GM19239 (cell line): ENCODE measurements around the gene TMEM120B.
"Not testable (repeated sequence)": the region's sequence is repeated elsewhere in the genome, so short reads cannot be mapped to it uniquely, and the experiment has no call there.

Source experiments
- DNase-seq: peaks from one replicate; pipeline ENCODE4 v3.0.0; 2011; ENCODE audit warnings: low spot score; ENCODE audit not compliant: insufficient read length
- FAIRE-seq: peaks from 2 replicates; lab custom pipeline; 2011; peaks lifted over from hg19 to GRCh38; lab: Jason Lieb, UNC

The TMEM120B gene

DNA sequence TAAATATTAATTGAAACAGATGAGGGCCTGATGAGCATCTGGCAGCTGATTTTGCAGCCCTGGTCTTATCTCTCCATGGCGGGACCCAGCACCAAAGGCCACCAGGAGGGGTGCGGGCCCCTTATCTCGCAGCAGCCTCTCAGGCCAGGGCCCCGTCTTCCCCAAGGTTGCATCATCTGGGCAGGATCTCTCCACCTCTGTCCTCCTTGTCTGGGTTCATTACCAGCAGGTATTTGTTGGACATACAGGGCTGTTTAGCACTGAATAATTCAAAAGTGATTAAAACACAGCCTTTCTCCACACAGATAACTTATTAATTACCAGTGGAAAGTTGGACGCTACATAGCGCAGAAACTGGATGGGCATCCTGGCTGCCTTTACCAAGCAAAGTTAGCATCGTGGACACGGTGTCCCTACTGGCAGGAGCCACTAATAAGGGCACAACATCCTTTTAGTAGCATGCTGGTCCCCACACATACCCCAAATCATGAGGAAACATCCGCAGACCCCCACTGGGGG lies 25.8 kb downstream of the TMEM120B start:
- FAIRE-seq (no peak), DNase-seq (no peak)

DNA sequence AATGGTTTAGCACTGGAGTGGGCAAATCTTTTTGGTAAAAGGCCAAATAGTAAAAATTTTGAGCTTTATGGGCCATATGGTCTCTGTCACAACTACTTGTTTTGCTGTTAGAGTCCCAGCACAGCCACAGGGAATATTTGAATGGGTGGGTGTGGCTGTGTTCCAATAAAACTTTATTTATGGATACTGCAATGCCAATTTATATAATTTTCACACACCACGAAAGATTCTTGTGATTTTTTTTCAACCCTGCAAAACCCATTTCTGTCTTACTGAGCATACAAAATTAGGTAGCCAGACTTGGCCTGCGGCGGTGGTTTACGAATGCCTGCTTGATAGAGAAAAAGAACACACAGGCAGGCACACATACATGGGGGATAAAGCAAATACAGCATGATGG lies 28.3 kb downstream of the TMEM120B start:
- FAIRE-seq, result no peak
- DNase-seq, result no peak

DNA sequence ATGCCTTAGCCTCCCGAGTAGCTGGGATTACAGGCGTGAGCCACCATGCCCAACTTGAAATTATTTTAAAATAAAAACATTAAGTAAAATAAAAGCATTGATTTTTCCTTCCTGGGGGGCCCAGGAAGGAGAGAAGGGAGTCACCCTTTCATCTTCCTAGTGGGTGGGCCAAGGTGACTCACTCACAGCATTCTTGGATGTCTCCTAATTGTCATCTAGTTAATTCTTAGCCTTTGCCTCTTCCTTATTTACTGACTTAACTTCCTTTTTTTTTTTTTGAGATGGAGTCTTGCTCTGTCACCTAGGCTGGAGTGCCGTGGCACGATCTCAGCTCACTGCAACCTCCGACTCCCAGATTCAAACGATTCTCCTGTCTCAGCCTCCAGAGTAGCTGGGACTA lies 29.2 kb downstream of the TMEM120B start:
- DNase-seq (no peak), FAIRE-seq (no peak)

DNA sequence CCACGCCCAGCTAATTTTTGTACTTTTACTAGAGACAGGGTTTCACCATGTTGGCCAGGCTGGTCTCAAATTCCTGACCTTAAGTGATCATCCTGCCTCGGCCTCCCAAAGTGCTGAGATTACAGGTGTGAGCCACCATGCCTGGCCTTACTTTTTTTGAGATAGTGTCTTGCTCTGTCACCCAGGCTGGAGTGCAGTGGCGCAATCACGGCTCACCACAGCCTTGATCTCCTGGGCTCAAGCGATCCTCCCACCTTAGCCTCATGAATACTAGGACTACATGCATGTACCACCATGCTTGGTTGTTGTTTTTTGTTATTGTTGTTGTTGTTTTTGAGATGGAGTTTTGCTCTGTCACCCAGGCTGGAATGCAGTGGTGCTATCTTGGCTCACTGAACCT lies 33.0 kb downstream of the TMEM120B start:
- not testable (repeated sequence) for FAIRE-seq, DNase-seq

DNA sequence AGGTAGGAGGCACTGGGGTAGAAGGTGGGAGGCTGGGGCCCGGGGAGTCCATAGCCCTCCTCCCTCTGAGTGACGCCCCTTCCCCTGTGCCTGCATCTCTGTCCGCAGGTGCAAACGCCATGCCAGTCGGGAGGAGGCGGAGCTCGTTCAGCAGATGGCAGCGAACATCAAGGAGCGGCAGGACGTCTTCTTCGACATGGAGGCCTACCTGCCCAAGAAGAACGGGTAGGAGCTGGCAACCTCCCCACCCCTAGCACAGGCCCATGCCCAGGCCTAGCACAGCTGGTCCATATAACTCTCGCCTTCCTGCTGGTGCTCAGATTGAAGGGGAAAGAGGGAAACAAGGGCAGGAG lies 35.6 kb downstream of the TMEM120B start:
- no peak for FAIRE-seq
- DNase-seq, result no peak

DNA sequence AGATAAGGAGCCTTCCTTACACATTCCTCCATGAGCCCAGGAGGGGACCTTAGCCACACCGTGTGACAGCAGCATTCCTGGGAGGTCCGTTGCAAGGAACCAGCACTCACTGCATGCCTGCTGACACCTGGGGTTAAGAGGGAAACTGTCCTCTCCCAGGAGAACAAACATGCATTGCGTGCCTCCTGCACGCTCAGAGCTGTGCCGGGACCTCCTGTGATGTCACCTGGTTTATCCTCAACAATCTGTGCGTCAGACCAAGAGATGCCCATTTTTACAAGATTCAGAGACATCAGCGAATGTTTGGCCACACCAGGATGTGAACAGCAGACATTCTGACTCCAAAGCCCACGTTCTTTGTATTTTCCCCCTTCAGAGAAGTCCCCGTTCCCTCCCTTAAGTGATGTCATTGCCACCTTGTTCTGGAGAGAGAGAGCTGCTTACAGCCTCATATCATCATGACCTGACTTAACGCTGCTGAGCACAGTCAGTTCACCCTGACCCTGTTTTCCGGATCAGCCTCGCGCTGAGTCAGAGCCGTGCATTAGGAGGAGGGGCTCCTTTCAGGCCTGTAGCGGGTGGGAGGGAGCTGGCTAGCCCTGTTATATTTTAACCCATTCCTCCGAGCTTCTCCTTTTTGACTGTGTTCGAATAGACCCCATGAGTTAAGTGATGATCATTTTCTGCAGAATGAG lies 36.2 kb downstream of the TMEM120B start:
- DNase-seq, result no peak
- peak; percentile 42 for FAIRE-seq

DNA sequence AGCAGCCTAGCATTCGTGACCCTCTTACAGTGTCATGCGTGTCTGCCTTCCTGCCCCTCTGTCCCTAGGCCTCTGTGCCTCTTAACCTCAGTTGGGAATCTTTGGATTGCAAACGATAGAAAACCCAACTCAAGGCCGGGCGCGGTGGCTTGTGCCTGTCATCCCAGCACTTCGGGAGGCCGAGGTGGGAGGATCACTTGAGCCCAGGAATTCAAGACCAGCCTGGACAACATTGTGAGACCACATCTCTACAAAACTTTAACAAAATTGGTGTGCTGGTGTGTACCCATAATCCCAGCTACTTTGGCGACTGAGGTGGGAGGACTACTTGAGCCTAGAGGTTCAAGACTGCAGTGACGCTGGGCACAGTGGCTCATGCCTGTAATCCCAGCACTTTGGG lies 36.7 kb downstream of the TMEM120B start:
- no peak for DNase-seq
- no peak for FAIRE-seq

DNA sequence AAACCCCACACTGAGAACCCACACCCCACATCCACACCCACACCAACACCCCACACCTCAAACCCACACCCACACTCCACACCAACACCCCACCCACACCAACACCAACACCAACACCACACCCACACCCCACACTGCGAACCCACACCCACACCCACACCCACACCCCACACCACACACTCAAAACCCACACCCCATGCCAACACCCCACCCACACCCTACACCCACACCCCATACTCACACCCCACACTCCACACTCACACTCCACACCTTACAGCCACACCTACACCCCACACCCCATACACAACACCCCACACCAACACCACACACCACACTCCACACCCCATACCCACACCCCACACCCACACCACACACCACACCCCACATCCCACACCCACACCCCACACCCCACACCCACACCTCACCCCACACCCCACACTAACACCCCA lies 38.0 kb downstream of the TMEM120B start:
- DNase-seq (no peak), FAIRE-seq (no peak)

DNA sequence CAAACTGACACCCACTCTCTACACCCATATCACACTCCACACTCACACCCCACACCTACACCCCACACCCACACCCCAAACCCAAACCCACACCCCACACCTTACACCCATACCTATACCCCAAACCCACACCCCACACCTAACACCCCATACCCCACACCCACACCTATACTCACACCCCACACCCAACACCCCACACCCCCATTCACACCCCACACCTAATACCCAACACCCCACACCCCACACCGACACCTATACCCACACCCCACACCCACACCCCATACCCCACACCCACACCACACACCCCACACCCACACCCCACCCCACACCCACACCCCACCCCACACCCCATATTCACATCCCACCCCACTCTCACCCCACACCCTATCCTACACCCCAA lies 38.5 kb downstream of the TMEM120B start:
- FAIRE-seq (no peak), DNase-seq (no peak)

DNA sequence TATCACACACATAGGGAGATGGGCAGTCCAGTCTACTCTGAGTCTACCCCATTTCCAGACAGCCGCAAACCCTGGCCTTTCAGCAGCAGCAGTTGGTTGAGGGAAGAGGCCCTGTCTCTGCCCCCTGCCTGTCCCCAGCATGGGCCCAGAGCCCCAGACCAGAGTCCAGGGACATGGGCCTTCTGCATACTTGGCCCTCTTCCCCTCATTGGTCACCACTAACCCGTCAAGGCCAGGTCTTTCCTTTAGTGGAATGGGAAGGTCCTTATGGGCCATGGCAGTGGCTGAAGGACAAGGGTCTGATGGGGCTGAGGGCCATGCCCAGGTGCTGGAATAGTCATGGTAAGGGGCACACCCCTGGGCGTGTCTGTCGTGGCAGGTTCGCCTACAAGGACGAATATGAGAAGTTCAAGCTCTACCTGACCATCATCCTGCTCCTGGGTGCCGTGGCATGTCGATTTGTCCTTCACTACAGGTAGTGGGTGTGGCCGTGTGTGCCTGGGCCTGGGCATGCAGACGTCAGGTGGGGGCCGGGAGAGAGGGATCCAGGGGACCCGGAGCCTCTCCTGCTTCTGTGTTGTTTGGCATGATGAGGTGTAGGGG lies 39.3 kb downstream of the TMEM120B start:
- FAIRE-seq (no peak), DNase-seq (no peak)

DNA sequence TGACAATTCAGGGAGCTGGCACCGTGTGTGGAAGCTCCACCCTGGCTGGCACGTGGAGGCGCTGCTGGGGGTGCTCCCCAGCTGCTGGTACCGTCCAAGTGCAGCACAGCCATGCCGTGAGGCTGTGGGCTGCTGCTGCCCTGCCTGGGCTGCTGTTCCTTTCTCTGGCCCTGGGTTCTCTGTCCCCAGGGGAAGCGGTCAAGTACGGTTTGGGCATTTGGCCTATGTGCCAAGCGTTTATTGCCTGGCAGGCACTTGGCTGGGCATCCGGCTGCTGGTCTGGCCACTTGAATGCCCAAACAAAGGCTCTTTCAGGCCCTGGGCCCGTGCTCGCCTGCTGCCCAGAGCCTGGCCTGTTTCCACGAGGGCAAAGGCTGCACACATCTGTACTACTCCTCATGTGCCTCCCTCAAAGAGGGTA lies 41.3 kb downstream of the TMEM120B start:
- FAIRE-seq (no peak), DNase-seq (no peak)

DNA sequence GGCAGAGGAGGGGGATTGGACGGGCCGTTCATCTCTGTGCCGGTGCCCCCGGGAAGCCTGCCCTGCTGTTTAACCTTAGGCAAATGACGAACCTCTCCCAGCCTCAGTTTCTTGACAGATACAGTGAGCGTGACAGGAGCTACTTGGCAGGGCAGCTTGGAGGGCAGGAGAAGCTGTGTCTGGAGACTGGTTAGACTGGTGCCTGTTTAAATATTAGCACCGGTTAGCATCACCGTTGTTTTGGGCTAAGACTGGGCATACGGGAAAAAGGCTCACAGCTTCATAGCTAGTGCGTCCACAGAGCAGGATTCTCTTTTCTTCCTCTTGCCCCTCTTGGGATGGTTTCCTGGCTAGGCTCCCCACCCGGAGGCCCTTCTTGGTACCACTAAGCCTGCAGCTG lies 42.3 kb downstream of the TMEM120B start:
- no peak for FAIRE-seq
- no peak for DNase-seq

DNA sequence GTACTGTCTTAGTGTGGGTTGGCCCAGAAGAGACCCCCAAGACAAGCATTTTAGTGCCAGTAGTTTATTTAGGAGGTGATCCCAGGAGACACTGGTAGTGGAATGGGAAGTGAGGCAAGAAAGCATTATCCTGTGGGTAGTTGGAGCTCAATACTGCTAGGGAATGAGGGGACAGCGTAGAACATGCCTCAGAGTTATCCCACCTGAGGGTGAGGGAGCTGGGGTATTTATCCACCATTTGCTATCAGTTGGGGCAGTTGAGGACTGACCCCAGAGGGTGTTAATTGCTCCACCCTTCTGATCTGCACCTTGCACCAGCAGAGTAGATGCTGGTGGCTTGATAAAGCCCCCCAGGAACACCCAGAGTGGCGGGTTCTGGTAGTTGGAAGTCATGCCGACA lies 43.0 kb downstream of the TMEM120B start:
- FAIRE-seq (no peak), DNase-seq (no peak)

DNA sequence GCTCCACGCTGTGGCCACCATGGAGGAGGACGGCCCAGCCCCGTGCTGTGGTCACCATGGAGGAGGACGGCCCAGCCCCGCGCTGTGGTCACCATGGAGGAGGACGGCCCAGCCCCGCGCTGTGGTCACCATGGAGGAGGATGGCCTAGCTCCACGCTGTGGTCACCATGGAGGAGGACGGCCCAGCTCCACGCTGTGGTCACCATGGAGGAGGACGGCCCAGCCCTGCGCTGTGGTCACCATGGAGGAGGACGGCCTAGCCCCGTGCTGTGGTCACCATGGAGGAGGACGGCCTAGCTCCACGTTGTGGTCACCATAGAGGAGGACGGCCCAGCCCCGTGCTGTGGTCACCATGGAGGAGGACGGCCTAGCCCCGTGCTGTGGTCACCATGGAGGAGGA lies 46.0 kb downstream of the TMEM120B start:
- not testable (repeated sequence) for DNase-seq, FAIRE-seq

DNA sequence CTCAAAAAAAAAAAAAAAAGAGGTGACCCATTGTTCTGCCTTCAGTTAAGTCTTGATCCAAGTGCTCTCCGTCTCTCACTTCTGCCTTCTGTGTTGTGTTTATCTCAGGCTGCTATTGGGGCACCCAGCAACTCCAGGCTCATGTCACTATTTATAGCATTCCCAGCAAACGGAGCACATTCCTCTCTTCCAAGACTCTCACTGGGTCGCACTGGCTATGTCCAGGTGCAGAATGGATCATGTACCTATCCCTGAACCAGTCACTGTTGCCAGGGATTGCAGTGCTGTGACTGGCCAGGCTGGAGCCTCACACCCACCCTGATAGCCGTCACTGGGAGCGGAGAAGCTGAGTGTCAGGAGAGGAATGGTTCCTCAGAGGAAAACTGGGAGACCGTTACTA lies 49.7 kb downstream of the TMEM120B start:
- no peak for FAIRE-seq

DNA sequence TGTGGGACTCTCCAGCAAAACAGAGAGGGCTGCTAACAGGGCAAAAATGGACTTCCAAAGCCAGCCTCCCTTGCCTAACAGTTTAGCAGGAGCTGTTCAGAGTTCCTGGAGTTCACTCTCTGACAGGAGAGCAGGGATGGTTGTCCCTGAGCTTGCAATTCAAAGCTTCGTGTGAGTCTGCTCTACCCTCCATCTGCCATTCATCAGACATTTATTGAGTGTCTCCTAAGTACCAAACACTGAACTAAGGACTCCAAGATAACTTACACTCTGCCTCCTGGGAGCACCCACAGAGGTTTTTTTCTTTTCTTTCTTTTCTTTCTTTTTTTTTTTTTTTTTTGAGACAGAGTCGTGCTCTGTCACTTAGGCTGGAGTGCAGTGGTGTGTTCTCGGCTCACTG lies 52.3 kb downstream of the TMEM120B start:
- FAIRE-seq (no peak), DNase-seq (no peak)

More for the DNA sequence above, 49.7 kb downstream of the TMEM120B start:
- no peak for DNase-seq

DNA sequence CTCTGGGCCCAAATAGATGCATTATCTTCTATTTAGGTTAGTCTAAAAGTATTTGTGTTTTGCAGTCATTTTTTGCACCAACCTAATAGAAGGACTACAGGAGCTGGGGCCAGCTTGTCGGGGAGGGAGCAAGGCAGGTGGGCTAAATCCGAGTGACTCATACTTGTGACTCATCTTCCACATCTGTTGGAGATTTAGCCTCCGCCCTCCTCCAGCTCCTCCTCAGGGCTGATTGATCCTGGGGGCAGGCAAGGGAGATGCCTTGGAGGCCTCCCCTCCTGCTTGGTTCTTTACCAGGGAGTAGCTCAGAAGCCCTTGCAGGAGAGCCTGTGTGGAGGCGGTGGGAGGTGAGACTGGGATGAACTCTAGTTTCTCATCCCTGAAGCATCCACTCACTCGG lies 53.0 kb downstream of the TMEM120B start:
- DNase-seq, result no peak
- no peak for FAIRE-seq

DNA sequence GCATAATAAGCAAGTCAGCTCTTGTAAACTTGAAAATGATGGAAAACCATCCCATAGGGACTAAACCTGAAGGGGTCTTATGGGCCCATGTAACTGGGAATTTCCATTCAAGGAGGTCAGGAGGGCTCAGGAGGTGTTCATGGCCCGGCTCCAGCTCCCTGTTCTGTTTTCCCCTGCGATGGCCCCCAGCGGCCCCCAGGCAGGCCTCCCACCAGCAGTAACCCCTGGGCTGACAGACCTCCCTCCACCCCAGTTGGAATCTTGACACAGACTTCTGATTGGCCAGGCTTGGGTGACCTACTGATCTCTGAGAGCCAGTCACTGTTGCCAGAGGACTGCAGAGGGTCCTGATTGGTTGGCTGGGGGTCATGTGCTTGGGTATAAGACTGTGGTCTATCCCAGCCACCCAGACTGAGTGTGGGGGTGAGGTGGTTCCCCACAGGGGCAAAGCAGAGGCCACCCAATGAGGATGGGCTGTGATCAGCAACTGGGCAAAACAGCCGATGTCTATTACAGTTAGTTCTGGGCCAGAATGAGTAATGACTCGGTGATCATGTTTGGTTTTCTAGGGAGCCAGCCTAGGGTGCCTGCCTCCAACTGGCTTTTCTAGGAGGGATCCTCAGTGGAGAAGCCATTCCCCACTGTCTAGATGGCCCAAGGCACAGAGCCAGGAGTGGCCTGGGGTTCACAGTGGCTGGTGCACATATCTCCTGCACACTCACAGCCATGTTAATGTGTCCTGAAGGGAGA lies 53.9 kb downstream of the TMEM120B start:
- FAIRE-seq, result no peak
- no peak for DNase-seq

DNA sequence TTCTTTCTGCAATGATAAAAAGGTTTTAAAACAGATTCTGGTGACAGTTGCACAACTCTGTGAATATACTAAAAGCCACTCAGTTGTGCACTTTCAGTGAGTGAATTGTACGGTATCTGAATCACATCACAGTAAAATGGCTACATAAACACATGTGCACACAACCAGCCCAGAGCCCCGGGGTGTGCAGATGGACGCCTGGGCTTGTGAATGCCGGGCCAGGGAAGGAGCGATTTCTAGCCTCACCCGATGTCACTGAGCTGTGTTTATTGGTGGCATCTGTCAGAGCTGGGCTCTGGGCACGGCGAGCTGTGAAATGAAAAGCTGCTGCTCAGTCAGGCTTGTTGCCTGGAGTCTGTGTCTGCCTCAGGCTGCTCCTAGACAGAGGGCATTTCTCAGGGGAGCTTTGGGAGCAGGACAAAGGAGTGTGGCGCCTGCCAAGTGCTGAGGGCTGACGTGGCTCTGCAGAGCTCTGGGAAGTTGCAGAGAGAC lies 55.0 kb downstream of the TMEM120B start:
- no peak for DNase-seq
- no peak for FAIRE-seq

DNA sequence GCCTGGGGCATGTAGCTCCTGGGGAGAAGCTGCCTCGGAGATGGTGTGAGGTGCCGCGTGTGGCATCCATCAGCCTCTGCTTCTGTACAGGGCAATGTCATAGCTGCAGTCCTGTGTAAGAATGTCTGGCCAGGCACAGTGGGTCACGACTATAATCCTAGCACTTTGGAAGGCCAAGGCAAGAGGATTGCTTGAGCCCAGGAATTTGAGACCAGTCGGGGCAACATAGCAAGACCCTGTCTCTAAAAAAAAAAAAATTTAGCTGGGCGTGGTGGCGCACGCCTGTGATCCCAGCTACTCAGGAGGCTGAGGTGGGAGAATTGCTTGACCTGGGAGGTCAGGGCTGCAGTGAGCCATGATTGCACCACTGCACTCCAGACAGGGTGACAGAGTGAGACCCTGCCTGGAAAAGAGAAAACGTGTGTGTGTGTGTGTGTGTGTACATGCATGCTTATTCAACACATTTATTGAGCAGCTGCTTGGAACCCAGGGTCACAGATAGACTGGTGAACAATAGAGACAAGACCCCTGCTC lies 56.8 kb downstream of the TMEM120B start:
- DNase-seq (no peak), FAIRE-seq (no peak)

DNA sequence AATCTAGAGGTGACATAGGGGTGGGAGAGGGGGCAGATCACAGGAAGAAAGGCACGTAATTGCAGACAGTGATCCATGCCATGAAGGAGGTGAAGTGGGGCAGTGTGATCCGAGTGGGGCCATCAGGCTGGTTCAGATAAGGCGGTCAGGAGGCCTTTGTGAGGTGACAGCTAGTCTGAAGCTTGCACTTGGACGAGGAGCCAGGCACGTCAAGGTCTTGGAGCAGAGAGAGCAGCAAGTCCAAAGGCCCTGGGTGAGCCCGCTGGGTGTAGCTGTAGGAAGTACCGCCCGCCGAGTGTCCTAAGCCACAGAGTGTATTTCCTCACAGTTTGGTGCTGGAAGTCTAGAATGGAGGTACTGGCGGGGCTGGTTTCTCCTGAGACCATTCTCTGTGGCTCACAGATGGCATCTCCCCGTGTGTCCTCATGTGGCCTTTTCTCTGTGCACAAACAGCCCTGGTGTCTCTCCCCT lies 57.3 kb downstream of the TMEM120B start:
- FAIRE-seq, result no peak

More for the DNA sequence above, 57.3 kb downstream of the TMEM120B start:
- no peak for DNase-seq
